CD4-positive, alpha-beta memory T cell (primary cell): ENCODE measurements around the gene CDK8. TPM values are rescaled to one million over a fixed set of nuclear protein-coding genes. Genes with fewer than 3 reads are reported as not detected.

ENCODE experiments used
- CTCF ChIA-PET: fragments of 350-600 bp; sonication (Branson Sonifier 250); formaldehyde crosslinking; loops from one replicate; lab custom pipeline; 2021; ENCODE audit warnings: inconsistent platforms; ENCODE audit not compliant: partially characterized antibody; lab: Charles Lee
- POLR2A ChIA-PET: fragments of 350-600 bp; sonication (Branson Sonifier 250); formaldehyde crosslinking; loops from one replicate; lab custom pipeline; 2021; ENCODE audit not compliant: partially characterized antibody; lab: Charles Lee
- DNase-seq, 5 donors: peaks; one replicate each; pipeline versions ENCODE4 v3.0.0 to v3.0.0-alpha.2; 2020 to 2022; ENCODE audit warnings: mixed read lengths in 1 of 5
- H3K27ac ChIP-seq: one replicate; pipeline ENCODE4 v1.7.0; 2013; ENCODE audit warnings: low read depth, low read length
- H3K27me3 ChIP-seq: 2 replicates; pipeline ENCODE4 v1.7.0; 2013; ENCODE audit warnings: mild to moderate bottlenecking, low read length, moderate library complexity; ENCODE audit not compliant: insufficient read depth
- H3K36me3 ChIP-seq: 2 replicates; pipeline ENCODE4 v1.7.0; 2013; ENCODE audit warnings: mild to moderate bottlenecking, low read length, moderate library complexity; ENCODE audit not compliant: insufficient read depth
- H3K4me1 ChIP-seq: 2 replicates; pipeline ENCODE4 v1.7.0; 2013; ENCODE audit warnings: mild to moderate bottlenecking, low read length, moderate library complexity; ENCODE audit not compliant: insufficient read depth
- H3K4me3 ChIP-seq, 2 donors: one replicate each; pipeline ENCODE4 v1.7.0; 2013; ENCODE audit warnings: low read length in 2 of 2, mild to moderate bottlenecking in 1 of 2
- H3K9me3 ChIP-seq, 2 donors: one replicate each; pipeline ENCODE4 v1.7.0; 2013; ENCODE audit warnings: low read length in 2 of 2, control low read depth in 1 of 2; ENCODE audit not compliant: control insufficient read depth in 1 of 2
- H3K27ac Mint-ChIP-seq, 7 donors: one replicate each; pipeline ENCODE4 v1.8.0; 2020 to 2021; ENCODE audit warnings: mixed read lengths in 7 of 7, mild to moderate bottlenecking in 6 of 7, inconsistent platforms in 3 of 7, moderate library complexity in 3 of 7
- H3K27me3 Mint-ChIP-seq, 2 donors: one replicate each; pipeline ENCODE4 v1.8.0; 2020 to 2021; ENCODE audit warnings: mixed read lengths in 2 of 2
- H3K36me3 Mint-ChIP-seq, 2 donors: one replicate each; pipeline ENCODE4 v1.8.0; 2020 to 2021; ENCODE audit warnings: mixed read lengths in 2 of 2, inconsistent platforms in 1 of 2, mild to moderate bottlenecking in 1 of 2
- H3K4me1 Mint-ChIP-seq, 4 donors: one replicate each; pipeline ENCODE4 v1.8.0; 2020 to 2021; ENCODE audit warnings: mixed read lengths in 4 of 4, mild to moderate bottlenecking in 1 of 4
- H3K4me3 Mint-ChIP-seq, 8 donors: one replicate each; pipeline ENCODE4 v1.8.0; 2020 to 2021; ENCODE audit warnings: mixed read lengths in 8 of 8, mild to moderate bottlenecking in 7 of 8, moderate library complexity in 6 of 8, inconsistent platforms in 3 of 8
- H3K9me3 Mint-ChIP-seq, 8 donors: one replicate each; pipeline ENCODE4 v1.8.0; 2020 to 2021; ENCODE audit warnings: mixed read lengths in 8 of 8, mild to moderate bottlenecking in 5 of 8, inconsistent platforms in 3 of 8, moderate library complexity in 1 of 8
- intact Hi-C: fragments of 100-400 bp; cut with micrococcal nuclease; formaldehyde crosslinking; loops from one replicate; pipeline ENCODE4 v1.15.1; 2023
- polyA plus RNA-seq, 2 donors: library from polyadenylated mRNA; unstranded; fragments of 300-500 nt; fragmentation: Illumina TruSeq; gene quantifications; one replicate each; pipeline ENCODE4 v1.2.3, GENCODE V29; 2021
- total RNA-seq, 2 experiments: library from RNA; stranded (reverse); gene quantifications; one replicate each; pipeline ENCODE4 v1.2.3, GENCODE V29; 2021

The CDK8 gene
- total and polyA plus RNA-seq, 4 experiments from 2014 or later = 4.7 to 11.7 (median 8.6) TPM

DNA sequence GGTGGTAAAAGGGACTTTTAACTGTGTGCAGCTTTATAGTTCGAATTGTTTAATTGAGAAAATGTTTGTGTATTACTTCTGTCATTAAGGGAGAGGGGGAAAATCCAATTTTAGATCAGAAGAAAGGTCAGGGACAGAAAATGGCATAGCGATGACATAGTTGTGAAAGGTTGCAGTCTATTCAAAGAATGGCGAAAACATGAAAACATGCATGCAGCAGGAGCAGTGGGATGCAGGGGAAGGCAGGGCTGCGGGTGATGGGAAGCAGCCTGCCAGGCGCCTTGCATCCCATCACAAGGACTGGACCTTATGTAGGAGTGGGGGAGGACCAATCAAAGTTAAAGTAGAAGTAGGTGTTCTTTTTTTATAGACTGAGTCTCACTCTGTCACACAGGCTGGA, 125.9 kb downstream of the CDK8 start:
- intact Hi-C loops = no loop called here
- POLR2A ChIA-PET = no interaction called here
- CTCF ChIA-PET = no interaction called here
- no peaks in the 10 kb centered on the region for H3K27me3 ChIP-seq
- no peaks in the 10 kb centered on the region for H3K4me1 ChIP-seq
- Mint-ChIP-seq H3K27ac (no peak overlapping the region), H3K9me3 (no peaks in the 10 kb centered on the region), H3K4me1 (peaks cover 2 to 12% (median 9%) of the 10 kb centered on the region in 4 donors), H3K4me3 (no peak overlapping the region), H3K36me3 (peaks cover 0 to 3% of the 10 kb centered on the region in 2 donors), H3K27me3 (no peaks in the 10 kb centered on the region)
- no peaks in the 10 kb centered on the region for H3K9me3 ChIP-seq
- H3K36me3 ChIP-seq = no peaks in the 10 kb centered on the region
- no peak overlapping the region for H3K27ac ChIP-seq
- no peak overlapping the region for H3K4me3 ChIP-seq
- no peak for DNase-seq

DNA sequence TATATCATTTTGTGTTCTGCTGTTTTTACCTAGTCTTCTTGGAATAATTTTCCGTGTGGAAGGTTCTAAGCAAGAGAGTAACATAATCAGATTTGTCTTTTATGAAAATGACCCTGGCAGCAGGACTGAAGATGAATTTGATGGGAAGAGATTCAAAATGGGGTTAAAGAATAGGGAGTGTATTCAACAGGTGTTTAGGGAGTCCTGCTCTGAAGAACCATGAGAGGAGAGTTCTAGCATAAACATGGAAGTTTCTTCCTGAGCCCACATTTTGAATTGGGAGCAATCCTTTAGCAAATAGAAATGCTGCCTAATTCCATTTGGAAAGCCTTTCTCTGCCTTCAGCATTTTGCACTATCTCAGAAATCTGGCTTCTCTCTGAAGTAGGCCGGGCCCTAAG, 127.0 kb downstream of the CDK8 start:
- Histone ChIP-seq H3K36me3 (no peaks in the 10 kb centered on the region), H3K4me1 (no peaks in the 10 kb centered on the region), H3K4me3 (no peak overlapping the region), H3K27ac (no peak overlapping the region), H3K9me3 (no peaks in the 10 kb centered on the region), H3K27me3 (no peaks in the 10 kb centered on the region)
- H3K27ac Mint-ChIP-seq = peak overlapping the region in 3 of 7 donors; percentile 42 to 70 (median 66)
- DNase-seq = no peak
- H3K27me3 Mint-ChIP-seq = no peaks in the 10 kb centered on the region
- intact Hi-C loops = no loop called here
- peaks cover 2 to 12% (median 9%) of the 10 kb centered on the region in 4 donors for H3K4me1 Mint-ChIP-seq
- no peaks in the 10 kb centered on the region for H3K9me3 Mint-ChIP-seq
- peaks cover 1 to 5% of the 10 kb centered on the region in 2 donors for H3K36me3 Mint-ChIP-seq
- CTCF ChIA-PET = no interaction called here
- POLR2A ChIA-PET = no interaction called here
- no peak overlapping the region for H3K4me3 Mint-ChIP-seq

DNA sequence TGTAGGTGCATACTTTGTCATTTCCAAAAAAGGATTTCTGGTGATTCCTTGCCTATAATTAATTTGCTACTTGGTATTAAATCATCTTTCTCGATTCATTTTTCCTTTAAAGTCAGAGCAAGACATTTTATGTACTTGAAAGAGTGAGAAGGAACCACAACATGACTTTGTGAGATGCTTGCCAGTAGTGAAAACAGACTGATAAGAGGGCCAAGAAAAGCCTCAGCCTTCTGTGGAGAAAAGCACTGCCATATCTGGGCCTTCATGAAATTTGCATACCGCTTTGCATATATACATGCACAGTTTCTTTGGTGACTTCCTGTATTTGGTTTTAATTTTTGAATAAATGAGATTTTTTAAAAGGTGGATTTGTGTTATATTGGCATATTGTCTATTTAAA, 128.4 kb downstream of the CDK8 start:
- no peak overlapping the region for H3K4me3 Mint-ChIP-seq

DNA sequence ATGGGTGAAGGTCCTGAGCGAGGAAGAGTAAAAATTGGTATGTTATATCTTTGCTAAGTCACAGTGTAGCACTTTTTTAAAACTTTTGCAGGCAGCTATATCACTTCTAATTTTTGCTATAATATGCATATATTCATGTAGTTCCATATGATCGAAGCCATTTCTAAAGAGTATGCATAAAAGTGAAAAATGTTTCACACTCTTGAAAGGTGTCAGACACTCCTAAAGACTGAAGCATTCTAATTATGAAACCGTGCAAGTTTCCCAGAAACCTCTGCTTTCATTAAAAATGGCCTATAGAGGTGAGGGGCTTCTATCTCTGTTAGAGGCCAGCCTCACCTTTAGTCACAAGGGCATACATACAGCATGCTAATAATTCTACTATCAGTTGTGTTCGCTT, 128.9 kb downstream of the CDK8 start:
- no peak for DNase-seq
- Mint-ChIP-seq H3K27ac (no peak overlapping the region), H3K4me1 (peaks cover 2 to 12% (median 8%) of the 10 kb centered on the region in 4 donors), H3K27me3 (no peaks in the 10 kb centered on the region), H3K9me3 (no peaks in the 10 kb centered on the region), H3K36me3 (peaks cover 19 to 24% of the 10 kb centered on the region in 2 donors), H3K4me3 (no peak overlapping the region)
- H3K4me3 ChIP-seq = no peak overlapping the region
- no peaks in the 10 kb centered on the region for H3K27me3 ChIP-seq
- no peaks in the 10 kb centered on the region for H3K9me3 ChIP-seq
- H3K27ac ChIP-seq = no peak overlapping the region
- no peaks in the 10 kb centered on the region for H3K36me3 ChIP-seq
- intact Hi-C loops = no loop called here
- ChIA-PET CTCF (interaction anchor here (0.6 kb wide), 1 partner anchor 726 kb away, joined by 3 read pairs; no protein-coding TSS in a partner anchor), POLR2A (no interaction called here)
- H3K4me1 ChIP-seq = no peaks in the 10 kb centered on the region

More for the DNA sequence above, 128.4 kb downstream of the CDK8 start:
- H3K4me1 ChIP-seq = no peaks in the 10 kb centered on the region
- ChIA-PET POLR2A (no interaction called here), CTCF (no interaction called here)
- H3K27ac ChIP-seq = no peak overlapping the region
- intact Hi-C loops = no loop called here
- no peaks in the 10 kb centered on the region for H3K36me3 ChIP-seq
- Mint-ChIP-seq H3K36me3 (peaks cover 15 to 20% of the 10 kb centered on the region in 2 donors), H3K4me1 (peaks cover 2 to 12% (median 8%) of the 10 kb centered on the region in 4 donors), H3K9me3 (no peaks in the 10 kb centered on the region), H3K27me3 (no peaks in the 10 kb centered on the region), H3K27ac (no peak overlapping the region)
- no peak for DNase-seq
- H3K9me3 ChIP-seq = no peaks in the 10 kb centered on the region
- H3K27me3 ChIP-seq = no peaks in the 10 kb centered on the region
- H3K4me3 ChIP-seq = no peak overlapping the region

DNA sequence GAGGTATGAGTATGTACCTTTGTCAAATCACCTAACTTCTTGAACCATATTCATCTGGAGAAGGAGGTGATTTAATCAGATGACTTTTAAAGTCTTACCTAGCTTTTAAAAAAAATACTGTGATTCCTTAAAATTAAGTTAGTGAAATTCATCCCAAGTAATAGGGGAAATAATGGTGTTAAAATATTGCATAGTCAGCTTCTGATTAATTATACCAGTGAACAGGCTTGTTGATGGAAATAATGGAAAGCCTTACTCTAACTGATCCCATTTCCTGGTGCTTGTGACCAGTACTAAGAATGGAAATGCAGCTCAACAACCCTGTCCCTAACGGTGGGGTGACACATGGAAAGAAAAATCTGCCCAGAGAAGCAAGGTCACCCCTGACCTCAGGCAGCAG, 130.7 kb downstream of the CDK8 start:
- Mint-ChIP-seq H3K36me3 (peaks cover 29 to 30% of the 10 kb centered on the region in 2 donors), H3K4me3 (no peak overlapping the region), H3K27me3 (no peaks in the 10 kb centered on the region), H3K27ac (no peak overlapping the region), H3K4me1 (peaks cover 2 to 12% (median 8%) of the 10 kb centered on the region in 4 donors), H3K9me3 (no peaks in the 10 kb centered on the region)
- ChIA-PET POLR2A (no interaction called here), CTCF (interaction anchor here (1.1 kb wide), 1 partner anchor 200 kb away, joined by 3 read pairs; no protein-coding TSS in a partner anchor)
- intact Hi-C loops = no loop called here
- Histone ChIP-seq H3K27ac (no peak overlapping the region), H3K4me1 (no peaks in the 10 kb centered on the region), H3K4me3 (no peak overlapping the region), H3K9me3 (no peaks in the 10 kb centered on the region), H3K36me3 (no peaks in the 10 kb centered on the region), H3K27me3 (no peaks in the 10 kb centered on the region)
- DNase-seq = no peak

DNA sequence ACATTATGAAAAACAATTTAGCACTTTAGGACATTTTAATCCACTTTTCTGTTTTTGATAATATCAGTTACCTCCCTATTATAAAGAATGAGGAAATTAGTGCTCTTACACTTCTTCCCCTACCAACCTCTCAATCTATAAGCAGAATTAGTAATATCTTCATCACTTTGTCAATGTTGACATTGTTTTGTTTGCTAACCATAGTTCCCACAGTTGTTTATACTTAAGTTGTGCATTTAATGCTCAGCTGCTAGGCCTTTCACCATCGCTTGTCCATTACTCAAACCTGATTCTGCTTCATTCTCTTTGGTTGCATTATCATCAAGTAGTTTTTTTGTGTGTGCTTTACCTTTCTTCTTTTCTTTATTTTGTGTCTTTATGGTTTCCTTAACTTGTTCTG, 132.1 kb downstream of the CDK8 start:
- Histone ChIP-seq H3K27me3 (no peaks in the 10 kb centered on the region), H3K27ac (no peak overlapping the region), H3K4me3 (no peak overlapping the region), H3K36me3 (peaks cover 4% of the 10 kb centered on the region), H3K4me1 (no peaks in the 10 kb centered on the region), H3K9me3 (no peaks in the 10 kb centered on the region)
- no peak for DNase-seq
- ChIA-PET POLR2A (no interaction called here), CTCF (no interaction called here)
- peaks cover 2 to 10% (median 3%) of the 10 kb centered on the region in 4 donors for H3K4me1 Mint-ChIP-seq
- peak overlapping the region in 1 of 7 donors; percentile 39 for H3K27ac Mint-ChIP-seq
- H3K4me3 Mint-ChIP-seq = peak overlapping the region in 1 of 8 donors; percentile 22
- peaks cover 36 to 37% of the 10 kb centered on the region in 2 donors for H3K36me3 Mint-ChIP-seq
- H3K27me3 Mint-ChIP-seq = no peaks in the 10 kb centered on the region
- H3K9me3 Mint-ChIP-seq = no peaks in the 10 kb centered on the region
- intact Hi-C loops = no loop called here

DNA sequence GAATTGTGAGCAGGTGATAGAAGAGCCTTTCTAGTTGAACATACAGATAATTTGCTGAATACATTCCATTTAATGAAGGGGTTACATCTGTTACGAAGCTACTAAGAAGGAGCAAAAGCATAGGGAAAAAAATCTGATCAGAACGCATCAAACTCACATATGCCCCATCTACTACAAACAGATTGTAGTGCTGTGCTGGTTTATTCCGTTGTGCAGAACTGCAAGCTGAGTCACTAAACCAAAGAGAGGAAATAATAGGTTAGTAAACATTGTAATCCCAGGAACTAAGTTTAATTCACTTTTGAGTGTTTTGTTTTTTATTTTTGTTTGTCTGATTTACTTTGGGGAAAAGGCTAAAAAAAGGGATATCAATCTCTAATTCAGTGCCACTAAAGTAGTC, 136.3 kb downstream of the CDK8 start:
- Mint-ChIP-seq H3K4me3 (no peak overlapping the region), H3K9me3 (no peaks in the 10 kb centered on the region), H3K4me1 (no peaks in the 10 kb centered on the region), H3K36me3 (peaks cover 36 to 40% of the 10 kb centered on the region in 2 donors), H3K27me3 (no peaks in the 10 kb centered on the region), H3K27ac (no peak overlapping the region)
- DNase-seq = no peak
- Histone ChIP-seq H3K27ac (no peak overlapping the region), H3K4me1 (no peaks in the 10 kb centered on the region), H3K4me3 (no peak overlapping the region), H3K36me3 (peaks cover 4% of the 10 kb centered on the region), H3K27me3 (no peaks in the 10 kb centered on the region), H3K9me3 (no peaks in the 10 kb centered on the region)
- CTCF ChIA-PET = interaction anchor here (0.9 kb wide), 1 partner anchor 204 kb away, joined by 3 read pairs; no protein-coding TSS in a partner anchor
- intact Hi-C loops = loop anchor here (10.0 kb wide), 1 partner anchor 205 kb away; no protein-coding TSS in a partner anchor
- POLR2A ChIA-PET = no interaction called here
